SU-DHL-6 (cell line): Measurements from ENCODE around the gene SELPLG.

Experiments used
- H2AFZ ChIP-seq: fragments of 200-600 bp; sonication (generic); 2 replicates; pipeline ENCODE4 v1.6.1; 2014; ENCODE audit warnings: low read depth, mild to moderate bottlenecking, moderate library complexity, mixed read lengths, antibody characterized with exemption, low read length; ENCODE audit not compliant: severe bottlenecking
- H3F3A ChIP-seq: fragments of 200-600 bp; shearing (Covaris generic); 2 replicates; pipeline ENCODE4 v1.6.0; 2016; ENCODE audit warnings: antibody characterized with exemption, mild to moderate bottlenecking; ENCODE audit not compliant: insufficient read depth
- H3K27ac ChIP-seq: fragments of 200-600 bp; sonication (generic); 2 replicates; pipeline ENCODE4 v1.5.1; 2016; ENCODE audit warnings: low read depth, mild to moderate bottlenecking, low read length, moderate library complexity, mixed read lengths
- H3K27me3 ChIP-seq: fragments of 200-600 bp; sonication (generic), shearing (Covaris generic); 2 replicates; pipeline ENCODE4 v1.6.0; 2014; ENCODE audit warnings: mild to moderate bottlenecking, low read length
- H3K36me3 ChIP-seq: fragments of 200-600 bp; sonication (generic); 2 replicates; pipeline ENCODE4 v1.6.1; 2014; ENCODE audit warnings: mild to moderate bottlenecking, low read length, mixed read lengths
- H3K4me2 ChIP-seq: fragments of 300-600, 200-600 bp; shearing (Covaris generic), sonication (generic); 2 replicates; pipeline ENCODE4 v1.6.0; 2014; ENCODE audit warnings: low read length, low read depth, mild to moderate bottlenecking; ENCODE audit not compliant: poor library complexity, severe bottlenecking
- H3K4me3 ChIP-seq: fragments of 200-600 bp; sonication (generic); 2 replicates; pipeline ENCODE4 v1.5.1; 2014; ENCODE audit warnings: antibody characterized with exemption, low read length, mild to moderate bottlenecking, mixed read lengths; ENCODE audit not compliant: insufficient read depth, poor library complexity, severe bottlenecking
- H3K79me2 ChIP-seq: fragments of 200-600 bp; sonication (generic); 2 replicates; pipeline ENCODE4 v1.6.1; 2014; ENCODE audit warnings: mild to moderate bottlenecking, low read length, moderate library complexity; ENCODE audit not compliant: insufficient read depth
- H3K9ac ChIP-seq: fragments of 200-600 bp; sonication (generic); 2 replicates; pipeline ENCODE4 v1.7.0; 2014; ENCODE audit warnings: mild to moderate bottlenecking, low read length
- H3K9me2 ChIP-seq: fragments of 200-600 bp; sonication (generic); replicated peaks from 2 replicates; pipeline ENCODE4 v1.6.1; 2014; ENCODE audit warnings: low read length; ENCODE audit not compliant: insufficient read depth
- H3K9me3 ChIP-seq: fragments of 200-600 bp; sonication (generic); 2 replicates; pipeline ENCODE4 v1.6.1; 2014; ENCODE audit warnings: low read length, mixed read lengths; ENCODE audit not compliant: insufficient read depth
- H4K20me1 ChIP-seq: fragments of 200-600 bp; sonication (generic); 2 replicates; pipeline ENCODE4 v1.6.1; 2014; ENCODE audit warnings: low read depth, mild to moderate bottlenecking, antibody characterized with exemption, low read length, moderate library complexity, mixed read lengths
- CTCF ChIP-seq: fragments of 200-600 bp; sonication (generic); IDR thresholded peaks from one replicate; pipeline ENCODE4 v1.5.1; 2017; ENCODE audit warnings: antibody characterized with exemption, mild to moderate bottlenecking, low read length, moderate library complexity; ENCODE audit not compliant: insufficient read depth, poor library complexity, severe bottlenecking
- EZH2phosphoT487 ChIP-seq: fragments of 200-600 bp; sonication (generic), shearing (Covaris generic); conservative IDR thresholded peaks from 2 replicates; pipeline ENCODE4 v1.6.1; 2018; ENCODE audit warnings: mild to moderate bottlenecking, antibody characterized with exemption, low read length, moderate library complexity, mixed read lengths

SELPLG gene

DNA sequence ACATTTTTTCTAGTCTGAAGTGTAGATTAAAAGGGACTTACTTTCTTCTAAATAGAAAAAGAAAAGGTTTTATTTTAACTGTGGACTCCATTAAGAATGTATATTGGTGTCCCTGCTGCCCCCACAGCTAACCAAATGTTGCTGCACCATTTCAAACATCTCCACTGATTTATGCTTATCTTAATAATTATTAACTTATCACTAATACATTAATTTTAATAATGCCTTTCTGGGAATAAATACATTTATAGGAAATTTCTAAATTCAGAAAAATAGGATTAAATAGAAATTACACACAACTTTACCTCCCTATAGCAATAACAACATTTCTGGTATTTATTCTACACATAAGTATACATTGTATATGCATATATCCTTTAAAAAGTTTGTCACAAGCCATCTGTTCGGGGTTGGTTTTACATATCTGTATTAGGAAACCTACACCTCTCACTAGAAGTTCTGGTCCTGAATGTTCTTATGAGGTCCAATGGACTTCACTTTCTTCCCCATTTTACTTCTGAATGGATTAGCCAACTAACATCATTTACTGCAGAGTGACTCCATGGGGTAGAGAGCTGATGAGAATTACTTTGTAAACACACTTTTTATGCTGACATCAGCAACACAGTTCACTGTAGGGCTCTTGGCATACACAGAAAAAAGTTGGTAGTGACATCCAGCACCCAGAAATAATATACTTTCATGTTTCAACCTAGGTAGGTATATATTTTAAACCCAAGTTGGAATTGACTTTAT, 9.4 kb upstream of the SELPLG start:
- Histone ChIP-seq H3K9ac (no peak overlapping the region), H2AFZ (no peak overlapping the region), H3K79me2 (no peaks in the 10 kb centered on the region), H3K27me3 (no peaks in the 10 kb centered on the region; the same call in 1 of the 2 replicates), H3K27ac (no peak overlapping the region), H3F3A (peaks cover 9% of the 10 kb centered on the region; the same call in 1 of the 2 replicates), H3K9me2 (no peaks in the 10 kb centered on the region), H3K4me3 (no peak overlapping the region), H3K4me2 (peak overlapping the region; percentile 50), H4K20me1 (no peaks in the 10 kb centered on the region), H3K9me3 (no peaks in the 10 kb centered on the region), H3K36me3 (no peaks in the 10 kb centered on the region)
- no peak for TF ChIP-seq CTCF
- no peak for TF ChIP-seq EZH2phosphoT487

- no peaks in the 10 kb centered on the region for H3K9me3 ChIP-seq
- H4K20me1 ChIP-seq: no peaks in the 10 kb centered on the region
- H3K9ac ChIP-seq: no peak overlapping the region
- H3K9me2 ChIP-seq: no peaks in the 10 kb centered on the region
- H3F3A ChIP-seq: peaks cover 9% of the 10 kb centered on the region; the same call in 1 of the 2 replicates
- H3K27ac ChIP-seq: 0 out of 2 replicates have a peak overlapping the region, but pooled peaks have one; percentile 2
- no peaks in the 10 kb centered on the region; the same call in 1 of the 2 replicates for H3K27me3 ChIP-seq
- TF ChIP-seq CTCF (no peak), EZH2phosphoT487 (no peak)
- no peak overlapping the region for H3K4me3 ChIP-seq
- H3K36me3 ChIP-seq: no peaks in the 10 kb centered on the region
- no peaks in the 10 kb centered on the region for H3K79me2 ChIP-seq
- peak overlapping the region; percentile 50 for H3K4me2 ChIP-seq
- H2AFZ ChIP-seq: no peak overlapping the region
Measured at GRCh38 chr12:108642269-108642870, 8.7 kb upstream of the SELPLG start.

DNA sequence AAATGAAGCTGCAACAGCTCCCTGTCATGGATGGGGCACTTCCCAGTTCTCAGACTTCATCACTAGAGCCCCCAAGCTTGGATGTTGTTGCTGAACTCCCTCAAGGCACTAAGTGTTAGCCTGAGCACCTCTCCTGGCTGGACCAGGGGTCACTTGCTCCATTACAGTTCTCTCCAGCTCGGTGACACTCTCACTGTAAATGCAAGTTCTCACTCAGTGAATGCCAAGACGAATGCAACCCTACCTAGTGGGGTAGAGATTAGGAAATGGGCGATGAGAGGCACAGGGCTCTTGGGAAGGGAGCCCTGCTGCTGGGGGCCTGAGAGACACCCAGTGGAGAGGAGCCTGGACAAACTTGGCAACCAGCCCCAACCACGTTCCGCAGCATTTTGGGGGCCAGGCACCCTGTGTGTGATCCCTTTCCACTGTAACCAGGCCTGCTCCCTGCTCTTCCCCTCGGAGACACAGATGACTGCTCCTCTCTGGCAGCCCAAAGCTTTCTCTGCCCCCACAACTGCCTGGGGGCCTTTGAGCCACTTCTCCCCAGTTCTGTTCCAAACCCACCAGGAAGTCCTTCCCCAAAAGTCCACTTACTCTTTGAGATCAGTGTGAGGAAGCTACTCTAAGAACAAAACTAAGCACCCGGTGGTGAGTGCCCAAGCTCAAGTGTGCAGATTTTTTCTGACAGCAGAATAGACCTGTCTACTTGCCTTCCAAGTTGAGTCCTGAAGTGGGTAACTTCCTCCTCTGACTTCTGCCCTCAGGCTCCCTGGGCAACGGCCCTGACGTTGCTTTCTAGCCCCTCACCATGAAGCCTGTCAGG, 8.0 kb upstream of the SELPLG start:
- Histone ChIP-seq H3K9me3 (no peaks in the 10 kb centered on the region), H3K4me2 (peak overlapping the region; percentile 50), H4K20me1 (no peaks in the 10 kb centered on the region), H3K4me3 (no peak overlapping the region), H3K27me3 (no peaks in the 10 kb centered on the region; the same call in 1 of the 2 replicates), H3K79me2 (no peaks in the 10 kb centered on the region), H3K36me3 (no peaks in the 10 kb centered on the region), H2AFZ (no peak overlapping the region), H3K27ac (0 out of 2 replicates have a peak overlapping the region, but pooled peaks have one; percentile 2), H3K9ac (no peak overlapping the region), H3F3A (peaks cover 10% of the 10 kb centered on the region; the same call in 1 of the 2 replicates), H3K9me2 (no peaks in the 10 kb centered on the region)
- TF ChIP-seq CTCF: no peak
- peak; percentile 74; the same call in 1 of the 2 replicates for TF ChIP-seq EZH2phosphoT487
